Epidermal melanocyte (primary cell): ENCODE results near the gene MED4.
A peak's percentile ranks its signal among the peaks of the same experiment; 100 is the strongest.

Experiments used
- DNase-seq: peaks from one replicate; pipeline ENCODE4 v3.0.0; 2011; ENCODE audit warnings: low spot score; ENCODE audit not compliant: insufficient read length

Gene MED4

GRCh38 chr13:48037346-48038173 is 57.3 kb downstream of the MED4 start, which contains the start of gene NUDT15:
NUDT15 (plus strand) TSS chr13:48037726; CDS start chr13:48037747, 21 bp downstream.
- DNase-seq: peak; percentile 95

GRCh38 chr13:48029859-48030258 is 65.0 kb downstream of the MED4 start:
- no peak for DNase-seq

DNA sequence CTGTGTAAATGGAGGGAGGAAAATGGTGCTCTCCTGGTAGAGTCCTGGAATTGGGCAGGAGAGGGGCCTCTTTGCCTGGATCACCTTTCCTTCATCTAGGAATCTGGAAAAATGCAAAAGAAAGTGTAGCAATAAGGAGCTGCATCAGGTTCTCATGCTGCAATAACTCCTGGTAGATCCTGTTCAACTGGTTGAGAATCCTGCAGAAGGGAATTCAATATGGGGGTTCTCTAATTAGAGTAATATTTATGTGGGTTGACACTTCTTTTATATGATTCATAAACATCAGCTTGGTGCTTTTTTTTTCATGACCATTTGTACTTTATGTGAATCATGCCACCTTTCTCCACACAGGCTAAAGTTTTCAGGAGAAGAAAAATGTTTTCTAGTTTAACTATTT is 66.8 kb downstream of the MED4 start:
- DNase-seq: no peak
